Measurements from ENCODE around the gene IL17D.
"Not testable (repeated sequence)": the region's sequence is repeated elsewhere in the genome, so short reads cannot be mapped to it uniquely, and the experiment has no call there.

IL17D gene

DNA sequence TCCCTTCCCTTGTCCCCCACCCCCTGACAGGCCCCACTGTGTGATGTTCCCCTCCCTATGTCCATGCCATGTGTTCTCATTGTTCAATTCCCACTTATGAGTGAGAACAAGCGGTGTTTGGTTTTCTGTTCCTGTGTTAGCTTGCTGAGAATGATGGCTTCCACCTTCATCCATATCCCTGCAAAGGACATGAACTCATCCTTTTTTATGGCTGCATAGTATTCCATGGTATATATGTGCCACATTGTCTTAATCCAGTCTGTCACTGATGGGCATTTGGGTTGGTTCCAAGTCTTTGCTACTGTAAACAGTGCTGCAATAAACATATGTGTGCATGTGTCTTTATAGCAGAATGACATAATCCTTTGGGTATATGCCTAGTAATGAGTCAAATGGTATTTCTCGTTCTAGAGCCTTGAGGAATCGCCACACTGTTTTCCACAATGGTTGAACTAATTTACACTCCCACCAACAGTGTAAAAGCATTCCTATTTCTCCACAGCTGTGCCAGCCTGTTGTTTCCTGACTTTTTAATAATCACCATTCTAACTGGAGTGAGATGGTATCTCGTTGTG is 40.4 kb downstream of the IL17D start:
- not testable (repeated sequence) for H2AFZ ChIP-seq (ENCODE audit: insufficient read depth, low read length, poor library complexity); H2AK5ac ChIP-seq (ENCODE audit: low read length); H3K14ac ChIP-seq (ENCODE audit: low read length); H3K9me3 ChIP-seq (ENCODE audit: insufficient read depth, low read depth, low read length); H3K23ac ChIP-seq (ENCODE audit: low read length); H3K79me1 ChIP-seq (ENCODE audit: low read length); H2BK120ac ChIP-seq (ENCODE audit: insufficient read depth, low read length, poor library complexity); H3K27ac ChIP-seq (ENCODE audit: low read depth, low read length); H2BK5ac ChIP-seq (ENCODE audit: low read depth, low read length, poor library complexity); H3K9ac ChIP-seq (ENCODE audit: low read length); H4K12ac ChIP-seq (ENCODE audit: low read depth, low read length); H3K4me2 ChIP-seq (ENCODE audit: low read length); H3K4me1 ChIP-seq (ENCODE audit: control insufficient read depth in 1 of 2, insufficient read depth in 2 of 2, low read length in 2 of 2); H3K27me3 ChIP-seq (ENCODE audit: insufficient read depth, low read length); H4K91ac ChIP-seq (ENCODE audit: low read depth, low read length); H2BK12ac ChIP-seq (ENCODE audit: low read length); H3K4ac ChIP-seq (ENCODE audit: low read depth, low read length); H3K18ac ChIP-seq (ENCODE audit: low read length); H3K36me3 ChIP-seq (ENCODE audit: control insufficient read depth in 1 of 2, insufficient read depth in 2 of 2, low read length in 2 of 2); H4K8ac ChIP-seq (ENCODE audit: low read depth, low read length); H3K79me2 ChIP-seq (ENCODE audit: control insufficient read depth, insufficient read depth, low read length, poor library complexity); DNase-seq; H3K4me3 ChIP-seq (ENCODE audit: low read depth, low read length)
- no CpG with 5 or more reads among the region's 4 CpGs for WGBS (ENCODE audit: extremely low coverage, insufficient coverage, insufficient read length)

DNA sequence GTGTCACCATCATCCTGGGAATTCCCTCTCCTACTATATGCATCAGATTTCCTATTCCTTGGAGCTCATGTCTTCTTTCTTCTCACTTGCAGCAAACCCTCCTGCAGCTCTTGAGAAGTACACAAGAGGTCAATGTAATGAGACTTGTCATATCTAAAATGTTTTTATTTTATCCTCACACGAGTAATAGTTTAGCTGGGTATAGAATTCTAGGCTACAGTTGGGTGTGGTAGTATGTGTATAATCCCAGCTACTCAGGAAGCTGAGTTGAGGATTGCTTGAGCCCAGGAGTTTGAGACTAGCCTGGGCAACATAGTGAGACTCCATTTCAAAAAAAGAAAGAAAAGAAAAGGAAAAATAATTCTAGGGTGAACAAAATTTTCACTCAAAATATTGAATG is 45.9 kb downstream of the IL17D start:
- H3K23ac ChIP-seq (ENCODE audit: low read length), result no peak overlapping the region
- no peak overlapping the region for H2BK12ac ChIP-seq (ENCODE audit: low read length)
- H3K79me1 ChIP-seq (ENCODE audit: low read length), result no peaks in the 10 kb centered on the region
- H3K9ac ChIP-seq (ENCODE audit: low read length), result no peak overlapping the region
- no peaks in the 10 kb centered on the region for H3K79me2 ChIP-seq (ENCODE audit: control insufficient read depth, insufficient read depth, low read length, poor library complexity)
- no peak overlapping the region for H3K4ac ChIP-seq (ENCODE audit: low read depth, low read length)
- no peak overlapping the region for H3K4me3 ChIP-seq (ENCODE audit: low read depth, low read length)
- H4K8ac ChIP-seq (ENCODE audit: low read depth, low read length), result no peak overlapping the region
- WGBS (ENCODE audit: extremely low coverage, insufficient coverage, insufficient read length), result no CpG with 5 or more reads among the region's 1 CpG
- no peak overlapping the region for H3K18ac ChIP-seq (ENCODE audit: low read length)
- no peak overlapping the region for H2AFZ ChIP-seq (ENCODE audit: insufficient read depth, low read length, poor library complexity)
- DNase-seq, result no peak
- no peak overlapping the region for H3K14ac ChIP-seq (ENCODE audit: low read length)
- no peaks in the 10 kb centered on the region for H3K4me1 ChIP-seq (ENCODE audit: control insufficient read depth in 1 of 2, insufficient read depth in 2 of 2, low read length in 2 of 2)
- no peak overlapping the region for H2BK5ac ChIP-seq (ENCODE audit: low read depth, low read length, poor library complexity)
- H3K27ac ChIP-seq (ENCODE audit: low read depth, low read length), result no peak overlapping the region
- H3K36me3 ChIP-seq (ENCODE audit: control insufficient read depth in 1 of 2, insufficient read depth in 2 of 2, low read length in 2 of 2), result no peaks in the 10 kb centered on the region
- H2AK5ac ChIP-seq (ENCODE audit: low read length), result no peak overlapping the region
- H3K27me3 ChIP-seq (ENCODE audit: insufficient read depth, low read length), result no peaks in the 10 kb centered on the region
- H4K12ac ChIP-seq (ENCODE audit: low read depth, low read length), result no peak overlapping the region
- no peaks in the 10 kb centered on the region for H3K9me3 ChIP-seq (ENCODE audit: insufficient read depth, low read depth, low read length)
- no peak overlapping the region for H3K4me2 ChIP-seq (ENCODE audit: low read length)
- H2BK120ac ChIP-seq (ENCODE audit: insufficient read depth, low read length, poor library complexity), result no peak overlapping the region
- H4K91ac ChIP-seq (ENCODE audit: low read depth, low read length), result no peak overlapping the region

DNA sequence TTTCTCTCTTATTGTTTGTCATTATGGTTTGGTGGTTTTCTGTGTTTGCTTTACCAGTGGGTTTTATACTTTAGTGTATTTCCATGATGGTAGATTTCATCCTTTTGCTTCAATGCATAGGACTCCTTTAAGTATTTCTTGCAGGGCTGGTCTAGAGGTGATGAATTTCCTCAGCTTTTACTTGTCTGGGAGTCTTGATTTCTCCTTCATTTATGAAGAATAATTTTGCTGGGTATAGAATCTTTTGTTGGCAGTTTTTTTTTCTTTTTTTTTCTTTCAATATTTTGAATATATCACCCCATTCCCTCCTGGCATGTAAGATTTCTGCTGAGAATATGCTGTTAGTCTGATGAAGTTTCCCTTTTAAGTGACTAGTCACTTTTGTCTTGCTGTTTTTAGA is 50.5 kb downstream of the IL17D start:
- no peak overlapping the region for H3K4me3 ChIP-seq (ENCODE audit: low read depth, low read length)
- no peak overlapping the region for H2AFZ ChIP-seq (ENCODE audit: insufficient read depth, low read length, poor library complexity)
- no peak overlapping the region for H3K27ac ChIP-seq (ENCODE audit: low read depth, low read length)
- H4K12ac ChIP-seq (ENCODE audit: low read depth, low read length), result no peak overlapping the region
- H3K4ac ChIP-seq (ENCODE audit: low read depth, low read length), result no peak overlapping the region
- H3K14ac ChIP-seq (ENCODE audit: low read length), result no peak overlapping the region
- H3K23ac ChIP-seq (ENCODE audit: low read length), result no peak overlapping the region
- no peaks in the 10 kb centered on the region for H3K27me3 ChIP-seq (ENCODE audit: insufficient read depth, low read length)
- H2BK5ac ChIP-seq (ENCODE audit: low read depth, low read length, poor library complexity), result no peak overlapping the region
- no peak overlapping the region for H2BK120ac ChIP-seq (ENCODE audit: insufficient read depth, low read length, poor library complexity)
- no peak overlapping the region for H3K4me2 ChIP-seq (ENCODE audit: low read length)
- H3K36me3 ChIP-seq (ENCODE audit: control insufficient read depth in 1 of 2, insufficient read depth in 2 of 2, low read length in 2 of 2), result no peaks in the 10 kb centered on the region
- no peaks in the 10 kb centered on the region for H3K4me1 ChIP-seq (ENCODE audit: control insufficient read depth in 1 of 2, insufficient read depth in 2 of 2, low read length in 2 of 2)
- H4K91ac ChIP-seq (ENCODE audit: low read depth, low read length), result no peak overlapping the region
- no peaks in the 10 kb centered on the region for H3K79me1 ChIP-seq (ENCODE audit: low read length)
- no peak overlapping the region for H2AK5ac ChIP-seq (ENCODE audit: low read length)
- H3K18ac ChIP-seq (ENCODE audit: low read length), result no peak overlapping the region
- no peak overlapping the region for H4K8ac ChIP-seq (ENCODE audit: low read depth, low read length)
- peaks cover 6% of the 10 kb centered on the region for H3K9me3 ChIP-seq (ENCODE audit: insufficient read depth, low read depth, low read length)
- H2BK12ac ChIP-seq (ENCODE audit: low read length), result no peak overlapping the region
- no peaks in the 10 kb centered on the region for H3K79me2 ChIP-seq (ENCODE audit: control insufficient read depth, insufficient read depth, low read length, poor library complexity)
- DNase-seq, result no peak
- H3K9ac ChIP-seq (ENCODE audit: low read length), result no peak overlapping the region

DNA sequence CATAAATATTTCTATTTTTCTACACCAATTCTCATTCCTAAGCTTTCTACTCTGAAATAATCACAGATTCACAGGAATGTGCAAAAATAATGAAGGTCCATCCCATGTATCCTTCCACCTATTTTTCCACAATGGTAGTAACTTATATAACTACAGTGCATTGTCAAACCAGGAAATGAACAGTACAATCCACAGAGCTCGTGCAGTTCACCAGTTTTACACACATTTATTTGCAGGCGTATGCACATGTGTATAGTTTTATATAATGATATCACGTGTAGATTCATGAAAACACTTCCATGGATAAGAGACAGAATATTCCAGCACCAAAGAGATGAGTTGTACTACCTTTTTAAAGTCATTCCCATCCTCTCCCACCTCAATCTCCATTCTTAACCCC is 57.4 kb downstream of the IL17D start:
- no peak overlapping the region for H3K4me2 ChIP-seq (ENCODE audit: low read length)
- no peaks in the 10 kb centered on the region for H3K9me3 ChIP-seq (ENCODE audit: insufficient read depth, low read depth, low read length)
- no peak overlapping the region for H3K27ac ChIP-seq (ENCODE audit: low read depth, low read length)
- H3K14ac ChIP-seq (ENCODE audit: low read length), result no peak overlapping the region
- no peaks in the 10 kb centered on the region for H3K4me1 ChIP-seq (ENCODE audit: control insufficient read depth in 1 of 2, insufficient read depth in 2 of 2, low read length in 2 of 2)
- no peaks in the 10 kb centered on the region for H3K36me3 ChIP-seq (ENCODE audit: control insufficient read depth in 1 of 2, insufficient read depth in 2 of 2, low read length in 2 of 2)
- no peak overlapping the region for H4K12ac ChIP-seq (ENCODE audit: low read depth, low read length)
- no CpG with 5 or more reads among the region's 3 CpGs for WGBS (ENCODE audit: extremely low coverage, insufficient coverage, insufficient read length)
- H2BK5ac ChIP-seq (ENCODE audit: low read depth, low read length, poor library complexity), result no peak overlapping the region
- H3K4me3 ChIP-seq (ENCODE audit: low read depth, low read length), result no peak overlapping the region
- H2AFZ ChIP-seq (ENCODE audit: insufficient read depth, low read length, poor library complexity), result no peak overlapping the region
- no peak overlapping the region for H4K8ac ChIP-seq (ENCODE audit: low read depth, low read length)
- no peak for DNase-seq
- no peaks in the 10 kb centered on the region for H3K27me3 ChIP-seq (ENCODE audit: insufficient read depth, low read length)
- no peak overlapping the region for H3K18ac ChIP-seq (ENCODE audit: low read length)
- H3K79me1 ChIP-seq (ENCODE audit: low read length), result no peaks in the 10 kb centered on the region
- H3K9ac ChIP-seq (ENCODE audit: low read length), result no peak overlapping the region
- H2BK120ac ChIP-seq (ENCODE audit: insufficient read depth, low read length, poor library complexity), result no peak overlapping the region
- H4K91ac ChIP-seq (ENCODE audit: low read depth, low read length), result no peak overlapping the region
- no peak overlapping the region for H3K23ac ChIP-seq (ENCODE audit: low read length)
- no peaks in the 10 kb centered on the region for H3K79me2 ChIP-seq (ENCODE audit: control insufficient read depth, insufficient read depth, low read length, poor library complexity)
- no peak overlapping the region for H3K4ac ChIP-seq (ENCODE audit: low read depth, low read length)
- H2BK12ac ChIP-seq (ENCODE audit: low read length), result no peak overlapping the region
- H2AK5ac ChIP-seq (ENCODE audit: low read length), result no peak overlapping the region
